ENCODE data around the gene HOXB7. TPM values are rescaled to one million over a fixed set of nuclear protein-coding genes. Genes with fewer than 3 reads are reported as not detected.

The HOXB7 gene
- total RNA-seq, 2 donors from 2014 or later = not detected

GRCh38 chr17:48570325-48571023 is 40.3 kb downstream of the HOXB7 start:
- Histone ChIP-seq H3K4me3 (ENCODE audit: low read length) (peak overlapping the region; percentile 69), H3K27me3 (ENCODE audit: control insufficient read depth, insufficient read depth, low read length, poor library complexity, severe bottlenecking) (peaks cover 100% of the 10 kb centered on the region)
- WGBS, 2 experiments (ENCODE audit: insufficient coverage in 1 of 2, insufficient read length in 1 of 2) = 1 to 2% methylated on average over 11 to 19 of the region's 19 CpGs

GRCh38 chr17:48569674-48570324 is 41.0 kb downstream of the HOXB7 start:
- Histone ChIP-seq H3K27ac (ENCODE audit: low read depth, low read length) (no peak overlapping the region), H3K9ac (ENCODE audit: extremely low read depth, low read length, poor library complexity, severe bottlenecking) (no peak overlapping the region), H3K4me3 (ENCODE audit: low read length) (no peak overlapping the region), H3K36me3 (ENCODE audit: control insufficient read depth, insufficient read depth, low read length) (no peaks in the 10 kb centered on the region), H3K4me1 (ENCODE audit: control insufficient read depth, insufficient read depth, low read length) (peaks cover 13% of the 10 kb centered on the region), H3K27me3 (ENCODE audit: control insufficient read depth, insufficient read depth, low read length, poor library complexity, severe bottlenecking) (peaks cover 100% of the 10 kb centered on the region), H3K9me3 (ENCODE audit: control insufficient read depth, low read length) (peaks cover 13% of the 10 kb centered on the region)
- Mint-ChIP-seq H3K4me3 (peak overlapping the region; percentile 27), H3K4me1 (peaks cover 16% of the 10 kb centered on the region), H3K9me3 (no peaks in the 10 kb centered on the region), H3K27me3 (ENCODE audit: insufficient read depth) (no peaks in the 10 kb centered on the region), H3K27ac (no peak overlapping the region), H3K36me3 (ENCODE audit: low read depth) (no peaks in the 10 kb centered on the region)
- TF ChIP-seq CTCF (conservative IDR thresholded peaks at IDR 0.05) = peak; percentile 48
- no peak for DNase-seq
- WGBS, 2 experiments (ENCODE audit: insufficient coverage in 1 of 2, insufficient read length in 1 of 2) = 0 to 14% methylated on average over 2 to 4 of the region's 6 CpGs

More at GRCh38 chr17:48570325-48571023, 40.3 kb downstream of the HOXB7 start:
- no peaks in the 10 kb centered on the region for H3K36me3 Mint-ChIP-seq (ENCODE audit: low read depth)
- TF ChIP-seq CTCF (conservative IDR thresholded peaks at IDR 0.05) = no peak
- H3K36me3 ChIP-seq (ENCODE audit: control insufficient read depth, insufficient read depth, low read length) = no peaks in the 10 kb centered on the region
- peak; percentile 89 for DNase-seq
- no peaks in the 10 kb centered on the region for H3K9me3 Mint-ChIP-seq
- no peaks in the 10 kb centered on the region for H3K27me3 Mint-ChIP-seq (ENCODE audit: insufficient read depth)
- peaks cover 16% of the 10 kb centered on the region for H3K4me1 Mint-ChIP-seq
- H3K4me3 Mint-ChIP-seq = peak overlapping the region; percentile 27
- no peak overlapping the region for H3K9ac ChIP-seq (ENCODE audit: extremely low read depth, low read length, poor library complexity, severe bottlenecking)
- no peak overlapping the region for H3K27ac Mint-ChIP-seq
- peaks cover 13% of the 10 kb centered on the region for H3K9me3 ChIP-seq (ENCODE audit: control insufficient read depth, low read length)
- peaks cover 13% of the 10 kb centered on the region for H3K4me1 ChIP-seq (ENCODE audit: control insufficient read depth, insufficient read depth, low read length)
- H3K27ac ChIP-seq (ENCODE audit: low read depth, low read length) = no peak overlapping the region

GRCh38 chr17:48569240-48569582 is 41.6 kb downstream of the HOXB7 start:
- Mint-ChIP-seq H3K4me3 (no peak overlapping the region), H3K27me3 (ENCODE audit: insufficient read depth) (no peaks in the 10 kb centered on the region), H3K27ac (no peak overlapping the region), H3K4me1 (peaks cover 16% of the 10 kb centered on the region), H3K9me3 (no peaks in the 10 kb centered on the region), H3K36me3 (ENCODE audit: low read depth) (no peaks in the 10 kb centered on the region)
- H3K27me3 ChIP-seq (ENCODE audit: control insufficient read depth, insufficient read depth, low read length, poor library complexity, severe bottlenecking) = peaks cover 99% of the 10 kb centered on the region
- no peaks in the 10 kb centered on the region for H3K36me3 ChIP-seq (ENCODE audit: control insufficient read depth, insufficient read depth, low read length)
- H3K9ac ChIP-seq (ENCODE audit: extremely low read depth, low read length, poor library complexity, severe bottlenecking) = no peak overlapping the region
- peak overlapping the region; percentile 14 for H3K4me3 ChIP-seq (ENCODE audit: low read length)
- DNase-seq = no peak
- TF ChIP-seq CTCF (conservative IDR thresholded peaks at IDR 0.05) = no peak
- peaks cover 13% of the 10 kb centered on the region for H3K4me1 ChIP-seq (ENCODE audit: control insufficient read depth, insufficient read depth, low read length)
- 5% methylated on average over 1 of the region's 3 CpGs; no CpG with 5 or more reads in 1 of the 2 experiments for WGBS, 2 experiments (ENCODE audit: insufficient coverage in 1 of 2, insufficient read length in 1 of 2)
- peaks cover 13% of the 10 kb centered on the region for H3K9me3 ChIP-seq (ENCODE audit: control insufficient read depth, low read length)
- no peak overlapping the region for H3K27ac ChIP-seq (ENCODE audit: low read depth, low read length)
